ENCODE measurements around the gene CDKN1C. TPM values are rescaled to one million over a fixed set of nuclear protein-coding genes. Genes with fewer than 3 reads are reported as not detected.
A peak's percentile ranks its signal among the peaks of the same experiment; 100 is the strongest.

Gene CDKN1C
- total RNA-seq, 1 experiment from 2014 or later, result 15.4 TPM

DNA sequence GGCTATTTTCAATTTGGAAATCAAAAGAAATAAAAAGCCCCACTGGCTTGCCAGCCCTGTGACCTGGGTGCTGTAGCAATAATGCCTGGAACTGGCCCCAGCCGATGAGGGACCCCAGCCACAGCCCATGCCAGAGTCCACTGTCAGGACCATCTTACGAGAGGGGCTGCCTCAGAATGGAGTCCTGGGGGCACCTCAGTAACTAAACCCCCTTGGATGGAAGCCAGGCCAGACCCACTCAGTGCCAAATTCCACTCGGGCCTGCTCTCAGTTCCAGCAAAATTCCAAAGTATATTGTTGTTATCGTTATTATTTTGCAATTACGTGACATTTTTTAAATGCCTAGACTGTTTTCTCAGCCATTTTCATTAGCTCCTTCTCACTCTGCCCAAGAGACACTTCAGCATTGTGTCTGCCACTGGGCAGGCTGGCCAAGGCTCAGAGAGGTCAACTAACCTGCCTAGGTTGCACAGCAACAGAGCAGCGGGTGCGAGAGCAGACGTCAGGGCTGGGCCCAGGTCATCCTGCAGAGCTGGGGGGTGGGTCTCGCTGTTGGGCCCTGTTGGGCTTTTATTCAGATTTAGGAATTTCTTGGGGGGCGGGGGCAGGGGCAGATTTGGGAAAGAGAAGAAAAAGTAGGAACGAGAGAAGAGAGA is 19.5 kb downstream of the CDKN1C start:
- peaks cover 8 to 9% of the 10 kb centered on the region in 2 experiments; a peak in 4 of 5 replicates for H3K9me3 Mint-ChIP-seq
- Histone ChIP-seq H2AK5ac (ENCODE audit: insufficient read length, low read length) (no peak overlapping the region), H4K20me1 (ENCODE audit: control insufficient read depth, insufficient read depth, insufficient read length) (no peaks in the 10 kb centered on the region), H2BK15ac (ENCODE audit: low read depth, low read length) (no peak overlapping the region), H3K4ac (ENCODE audit: low read depth, low read length) (no peak overlapping the region), H3K14ac (ENCODE audit: insufficient read depth, low read length) (no peak overlapping the region), H3K79me2 (ENCODE audit: insufficient read depth, low read length) (no peaks in the 10 kb centered on the region), H3K4me2 (ENCODE audit: insufficient read depth, insufficient read length, low read length) (no peak overlapping the region), H3K27ac (ENCODE audit: insufficient read length, low read depth, low read length) (no peak overlapping the region), H2BK12ac (ENCODE audit: insufficient read length, low read depth, low read length) (no peak overlapping the region), H3K56ac (ENCODE audit: insufficient read length, low read depth, low read length) (no peak overlapping the region), H3K18ac (ENCODE audit: insufficient read length, low read depth, low read length) (no peak overlapping the region), H3T11ph (ENCODE audit: low read length) (no peak overlapping the region), H2BK20ac (ENCODE audit: low read depth, low read length, poor library complexity, severe bottlenecking) (no peak overlapping the region), H3K79me1 (ENCODE audit: insufficient read depth, low read depth, low read length, poor library complexity, severe bottlenecking) (no peaks in the 10 kb centered on the region), H2BK5ac (ENCODE audit: insufficient read length, low read length) (no peak overlapping the region), H3K4me1 (ENCODE audit: insufficient read depth, low read length) (no peaks in the 10 kb centered on the region), H4K5ac (ENCODE audit: insufficient read length, low read depth, low read length) (no peak overlapping the region), H4K91ac (ENCODE audit: insufficient read length, low read depth, low read length) (no peak overlapping the region), H3K9me3 (ENCODE audit: control insufficient read depth, low read depth, low read length) (no peaks in the 10 kb centered on the region), H3K9ac (ENCODE audit: extremely low read depth, insufficient read length, low read length) (no peak overlapping the region), H3K27me3 (ENCODE audit: insufficient read depth, low read length) (peaks cover 32% of the 10 kb centered on the region), H3K23ac (ENCODE audit: insufficient read length, low read depth, low read length) (no peak overlapping the region), H4K8ac (replicated peaks; ENCODE audit: insufficient read length, low read depth, low read length) (no peak overlapping the region), H3K23me2 (ENCODE audit: insufficient read length, low read depth, low read length, poor library complexity, severe bottlenecking) (peaks cover 9% of the 10 kb centered on the region), H2AFZ (ENCODE audit: low read length) (no peak overlapping the region), H2BK120ac (ENCODE audit: low read depth, low read length, poor library complexity, severe bottlenecking) (no peak overlapping the region)
- no peak for DNase-seq
- TF ChIP-seq, protein P1, sequence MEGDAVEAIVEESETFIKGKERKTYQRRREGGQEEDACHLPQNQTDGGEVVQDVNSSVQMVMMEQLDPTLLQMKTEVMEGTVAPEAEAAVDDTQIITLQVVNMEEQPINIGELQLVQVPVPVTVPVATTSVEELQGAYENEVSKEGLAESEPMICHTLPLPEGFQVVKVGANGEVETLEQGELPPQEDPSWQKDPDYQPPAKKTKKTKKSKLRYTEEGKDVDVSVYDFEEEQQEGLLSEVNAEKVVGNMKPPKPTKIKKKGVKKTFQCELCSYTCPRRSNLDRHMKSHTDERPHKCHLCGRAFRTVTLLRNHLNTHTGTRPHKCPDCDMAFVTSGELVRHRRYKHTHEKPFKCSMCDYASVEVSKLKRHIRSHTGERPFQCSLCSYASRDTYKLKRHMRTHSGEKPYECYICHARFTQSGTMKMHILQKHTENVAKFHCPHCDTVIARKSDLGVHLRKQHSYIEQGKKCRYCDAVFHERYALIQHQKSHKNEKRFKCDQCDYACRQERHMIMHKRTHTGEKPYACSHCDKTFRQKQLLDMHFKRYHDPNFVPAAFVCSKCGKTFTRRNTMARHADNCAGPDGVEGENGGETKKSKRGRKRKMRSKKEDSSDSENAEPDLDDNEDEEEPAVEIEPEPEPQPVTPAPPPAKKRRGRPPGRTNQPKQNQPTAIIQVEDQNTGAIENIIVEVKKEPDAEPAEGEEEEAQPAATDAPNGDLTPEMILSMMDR (conservative IDR thresholded peaks at IDR 0.05), result no peak
- H3K36me3 Mint-ChIP-seq (ENCODE audit: insufficient read depth in 1 of 3, low read depth in 3 of 3), result peaks cover 2 to 8% (median 3%) of the 10 kb centered on the region in 3 experiments; a peak in 5 of 7 replicates
- H3K4me1 Mint-ChIP-seq, result peaks cover 49 to 62% of the 10 kb centered on the region in 2 experiments
- H3K27ac Mint-ChIP-seq, result no peak overlapping the region
- H3K27me3 Mint-ChIP-seq (ENCODE audit: low read depth), result peaks cover 84% of the 10 kb centered on the region
- peak overlapping the region in 1 of 2 experiments; percentile 26; a peak in 2 of 5 replicates for H3K4me3 Mint-ChIP-seq
- no CpG with 5 or more reads among the region's 11 CpGs for WGBS (ENCODE audit: extremely low coverage, insufficient read length, low lambda C conversion rate)
